Liver (tissue), 3 donors: ENCODE results near the gene CDC14C.

Source experiments
- ATF3 ChIP-seq: IDR thresholded peaks from 2 replicates; pipeline ENCODE4 v1.6.1; 2016; ENCODE audit warnings: antibody characterized with exemption
- CTCF ChIP-seq: fragments of 150-350 bp; IDR thresholded peaks from 2 replicates; pipeline ENCODE4 v1.5.1; 2017; ENCODE audit warnings: improper control_type of control experiment, low read depth, low read length; ENCODE audit not compliant: missing input control
- EGR1 ChIP-seq, 2 donors: IDR thresholded peaks; 2 replicates each; pipeline ENCODE4 v1.6.1; 2016 to 2018; ENCODE audit warnings: antibody characterized with exemption in 2 of 2, low read depth in 2 of 2
- HNF4A ChIP-seq, 2 donors: conservative IDR thresholded peaks; 2 replicates each; pipeline ENCODE4 v1.6.1; 2016; ENCODE audit warnings: antibody characterized with exemption in 2 of 2, mild to moderate bottlenecking in 2 of 2
- JUND ChIP-seq, 2 donors: IDR thresholded peaks; 2 replicates each; pipeline ENCODE4 v1.6.1; 2016; ENCODE audit warnings: antibody characterized with exemption in 2 of 2
- MAX ChIP-seq: IDR thresholded peaks from 2 replicates; pipeline ENCODE4 v1.6.1; 2016; ENCODE audit warnings: antibody characterized with exemption
- RAD21 ChIP-seq, 2 donors: IDR thresholded peaks; 2 replicates each; pipeline ENCODE4 v1.6.1; 2016; ENCODE audit warnings: antibody characterized with exemption in 2 of 2, mild to moderate bottlenecking in 2 of 2
- REST ChIP-seq: IDR thresholded peaks from 2 replicates; pipeline ENCODE4 v1.6.1; 2016; ENCODE audit warnings: antibody characterized with exemption, mild to moderate bottlenecking
- SP1 ChIP-seq: IDR thresholded peaks from 2 replicates; pipeline ENCODE4 v1.6.1; 2018; ENCODE audit warnings: antibody characterized with exemption, mild to moderate bottlenecking
- TAF1 ChIP-seq: conservative IDR thresholded peaks from 2 replicates; pipeline ENCODE4 v1.6.1; 2016; ENCODE audit warnings: antibody characterized with exemption, mild to moderate bottlenecking
- YY1 ChIP-seq: IDR thresholded peaks from 2 replicates; pipeline ENCODE4 v1.6.1; 2016; ENCODE audit warnings: antibody characterized with exemption, mild to moderate bottlenecking
- ZBTB33 ChIP-seq: IDR thresholded peaks from 2 replicates; pipeline ENCODE4 v1.6.1; 2016; ENCODE audit warnings: antibody characterized with exemption
- donor health status: healthy.
- donor health status: healthy.

- TF ChIP-seq ATF3 (no peak), CTCF (no peak), EGR1 (IDR thresholded peaks at IDR 0.05; ENCODE audit: low read depth in 2 of 2) (no peak), SP1 (no peak), JUND (IDR thresholded peaks at IDR 0.05) (no peak), REST (no peak), TAF1 (no peak), YY1 (no peak), RAD21 (IDR thresholded peaks at IDR 0.05) (no peak), ZBTB33 (no peak), MAX (no peak), HNF4A (conservative IDR thresholded peaks at IDR 0.05) (no peak)
These were observed 52.5 kb downstream of the CDC14C start for GRCh38 chr7:48976850-48977249.
